Activated CD4-positive, CD25-positive, alpha-beta regulatory T cell treated with anti-CD3 and anti-CD28 coated beads, Interleukin-2, amount 50 U/mL, for 16 hours (primary cell): Measurements from ENCODE around the gene ZNF302.
"Not testable (repeated sequence)": the region's sequence is repeated elsewhere in the genome, so short reads cannot be mapped to it uniquely, and the experiment has no call there.

ENCODE experiments used
- DNase-seq: peaks from one replicate; pipeline ENCODE4 v3.0.0-alpha.2; 2020; ENCODE audit warnings: low read depth, low spot score

ZNF302 gene

DNA sequence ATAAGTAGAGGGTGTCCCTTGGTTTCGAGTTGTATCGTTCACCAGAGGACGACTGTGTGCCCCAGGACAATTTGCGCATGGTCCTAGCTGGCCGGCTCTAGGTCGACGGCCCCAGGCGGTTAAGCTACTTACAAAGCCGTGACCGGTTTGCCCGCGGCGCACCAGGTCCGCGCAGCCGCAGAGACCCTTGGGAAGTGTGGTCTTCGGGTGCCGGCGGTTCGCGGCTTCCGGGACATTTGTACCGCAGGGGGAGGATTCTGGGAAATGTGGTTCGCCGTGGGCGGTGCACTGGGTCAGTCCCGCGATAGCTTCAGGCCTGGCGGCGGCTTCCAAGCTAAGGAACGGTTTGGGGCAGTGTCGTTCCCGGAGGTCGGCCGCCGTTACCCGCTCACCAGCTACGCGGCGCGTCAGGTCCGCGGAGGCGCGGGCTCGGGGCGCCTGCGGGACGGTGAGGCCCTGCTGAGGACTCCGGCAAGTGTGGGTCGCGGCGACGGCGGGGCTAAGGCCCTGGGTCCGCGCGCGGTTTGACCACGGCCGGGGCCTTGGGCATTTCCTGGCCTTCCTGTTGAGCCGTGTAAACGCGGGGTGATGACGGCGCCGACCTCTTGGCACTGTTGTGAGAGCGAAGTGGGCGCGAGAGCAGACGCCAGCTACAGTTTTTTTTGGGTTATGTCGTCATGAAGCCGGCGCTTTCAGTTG, at the start of gene ZNF302:
Gene ZNF302, plus strand, starts transcription at position 293 of the 699 bp plus-strand sequence. CDS start 1,127 bp downstream, outside the sequence.
- peak; percentile 91 for DNase-seq

DNA sequence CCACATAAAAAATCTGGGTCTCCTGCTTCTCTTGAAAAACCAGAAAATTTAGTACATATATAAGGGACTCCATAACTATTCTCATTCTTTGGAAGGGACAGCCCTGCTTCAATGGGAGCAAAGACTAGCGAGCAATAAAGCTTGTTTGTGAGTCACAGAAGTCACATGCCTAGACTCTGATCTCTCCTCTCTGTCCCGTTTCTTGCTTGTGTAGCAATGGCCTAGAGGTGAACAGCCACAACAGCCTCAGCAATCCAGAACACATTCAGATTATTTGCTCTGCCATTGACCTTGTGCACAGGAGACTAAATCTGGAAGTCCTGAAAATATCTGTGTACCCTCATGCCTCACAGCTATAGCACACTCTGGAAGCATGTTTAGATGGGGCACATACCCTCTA, 43.7 kb upstream of the ZNF302 start:
- no peak for DNase-seq

DNA sequence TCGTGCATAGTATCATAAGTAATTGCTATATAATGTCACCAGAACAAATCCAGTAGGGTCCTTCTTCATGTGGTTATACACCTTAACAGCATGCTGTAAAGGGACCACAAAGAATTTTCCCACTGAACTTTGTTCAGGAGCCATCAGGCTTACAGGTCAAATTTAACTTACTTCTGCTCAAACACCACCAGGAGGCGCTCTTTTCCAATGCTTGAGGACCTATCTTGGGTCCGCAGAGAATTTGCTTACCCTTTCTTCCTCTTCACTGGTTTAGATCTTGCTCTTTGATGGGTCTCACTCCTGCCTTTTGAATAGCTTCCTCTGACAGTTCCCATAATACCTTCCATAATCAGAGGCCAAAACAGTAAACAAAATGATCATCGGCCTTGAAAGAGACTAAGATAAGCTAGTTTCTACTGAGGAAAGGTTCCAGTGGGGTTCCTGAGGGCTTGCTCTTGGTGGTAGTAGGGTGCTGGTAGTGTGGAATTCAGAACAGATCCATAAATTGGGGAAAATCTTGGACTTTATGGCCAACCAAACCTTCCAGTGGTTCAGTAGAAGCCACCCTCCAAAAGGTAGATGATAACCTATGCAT, 37.9 kb upstream of the ZNF302 start:
- peak; percentile 59 for DNase-seq

DNA sequence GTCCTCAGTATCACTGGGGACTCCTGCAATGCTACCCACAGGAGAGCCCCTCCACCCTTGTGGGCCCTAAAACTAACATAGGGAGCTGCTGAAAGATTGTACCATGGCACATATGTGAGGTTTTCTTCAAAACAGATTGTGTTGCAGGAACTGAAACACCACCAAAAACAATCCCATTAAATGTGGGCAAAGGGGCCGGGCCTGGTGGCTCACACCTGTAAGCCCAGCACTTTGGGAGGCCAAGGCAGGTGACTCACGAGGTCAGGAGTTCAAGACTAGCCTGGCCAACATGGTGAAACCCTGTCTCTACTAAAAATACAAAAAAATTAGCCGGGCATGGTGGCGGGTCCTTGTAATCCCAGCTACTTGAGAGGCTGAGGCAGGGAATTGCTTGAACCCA, 35.2 kb upstream of the ZNF302 start:
- DNase-seq: no peak

DNA sequence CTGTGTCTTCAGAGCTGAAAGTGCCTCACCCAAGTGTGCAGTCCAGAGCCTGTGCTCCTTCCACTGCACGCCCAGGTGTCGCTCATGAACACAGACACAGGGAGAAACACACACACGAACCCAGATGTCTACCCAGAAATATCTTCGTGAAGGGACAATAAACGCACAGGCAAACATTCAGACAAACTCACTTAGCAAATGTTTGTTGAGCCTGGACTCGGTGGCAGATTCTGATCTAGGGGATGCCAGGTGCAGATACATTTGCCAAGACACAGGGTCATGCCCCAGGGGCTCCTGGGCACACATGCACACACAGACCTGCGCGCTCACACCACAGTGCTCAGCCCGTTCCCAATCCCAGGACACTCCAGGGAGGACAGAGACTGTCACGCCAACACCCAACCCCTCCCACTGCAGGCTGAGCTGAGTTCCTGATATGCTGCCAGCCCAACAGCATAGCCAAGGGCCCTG, 32.5 kb upstream of the ZNF302 start:
- no peak for DNase-seq

DNA sequence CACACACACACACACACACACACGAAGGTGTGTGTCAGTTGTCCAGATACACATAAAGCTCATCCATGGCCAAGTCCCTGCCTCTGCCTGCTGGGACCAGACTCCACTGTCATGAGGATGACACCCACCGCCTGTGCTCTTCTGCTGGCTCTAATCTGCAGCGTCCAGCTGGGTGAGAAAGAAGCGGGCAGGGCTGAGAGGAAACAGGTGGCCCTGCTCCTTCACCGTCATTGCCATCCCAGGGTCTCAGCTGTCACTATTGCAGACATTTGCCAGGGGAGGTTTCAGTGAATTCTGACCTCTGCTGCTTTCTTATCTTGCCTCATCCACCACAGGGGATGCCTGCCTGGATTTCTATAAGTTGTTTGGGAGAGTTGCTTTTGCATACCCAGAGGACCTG, 31.9 kb upstream of the ZNF302 start:
- DNase-seq: no peak

DNA sequence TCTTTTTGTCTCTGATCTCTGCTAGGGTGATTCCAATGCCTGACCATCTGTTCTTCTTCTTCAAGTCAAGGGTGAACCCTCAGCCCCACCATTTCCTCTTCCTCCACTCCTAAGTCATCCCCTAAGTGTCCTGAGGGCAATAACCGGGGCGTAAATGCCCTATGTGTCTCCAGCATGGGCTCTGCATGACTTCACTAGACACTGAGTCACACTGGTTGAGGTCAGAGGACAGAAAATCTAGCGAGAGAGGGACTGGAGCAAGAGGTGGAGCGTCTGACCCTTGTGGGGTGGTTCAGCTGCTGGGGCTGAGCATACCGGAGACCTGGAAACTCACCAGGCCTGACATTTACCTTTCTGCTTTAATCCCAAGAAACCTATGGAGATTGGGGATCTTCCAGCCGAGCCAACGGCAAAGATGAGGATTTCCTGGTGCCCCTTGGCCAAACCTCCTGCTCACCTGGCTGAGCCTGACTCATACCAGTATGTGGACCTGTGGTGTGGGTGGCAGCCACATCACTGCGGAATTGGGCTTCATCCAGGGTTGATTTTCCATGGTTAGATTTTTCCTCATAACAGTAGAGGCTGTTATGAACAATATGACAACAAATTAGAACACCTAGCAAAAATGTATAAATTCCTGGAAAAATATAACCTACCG, 27.5 kb upstream of the ZNF302 start:
- DNase-seq: no peak

DNA sequence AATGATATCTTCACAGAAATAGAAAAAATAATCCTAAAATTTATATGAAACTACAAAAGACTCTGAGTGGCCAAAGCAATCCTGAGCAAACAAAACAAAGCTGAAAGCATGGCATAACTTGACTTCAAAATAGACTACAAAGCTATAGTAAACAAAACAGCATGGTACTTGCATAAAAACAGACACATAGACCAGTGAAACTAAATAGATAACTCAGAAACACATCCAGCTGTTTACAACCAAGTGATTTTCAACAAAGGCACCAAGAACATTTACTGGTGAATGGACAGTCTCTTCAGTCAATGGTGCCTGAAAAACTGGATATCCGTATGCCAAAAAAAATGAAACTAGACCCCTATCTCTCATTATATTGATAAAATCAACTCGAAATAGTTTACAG, 25.7 kb upstream of the ZNF302 start:
- DNase-seq: no peak

DNA sequence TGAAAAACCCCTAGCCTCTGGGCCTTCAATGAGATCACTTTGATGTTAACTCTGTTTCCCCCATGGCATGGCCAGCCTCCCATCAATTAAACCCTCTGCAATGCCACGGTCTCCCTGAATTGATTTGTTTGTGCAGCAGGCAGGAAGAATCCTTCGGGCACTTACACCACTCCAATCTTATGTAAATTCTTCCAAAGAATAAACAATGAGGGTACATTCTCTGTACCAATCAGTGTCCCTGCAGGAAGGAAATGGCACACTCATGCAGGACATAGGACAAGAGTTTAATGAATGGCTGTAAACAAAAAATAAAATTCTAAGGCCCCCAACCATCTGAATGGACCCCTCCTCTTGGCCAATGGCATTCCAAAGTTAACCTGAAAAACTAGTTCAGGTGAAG, 22.7 kb upstream of the ZNF302 start:
- no peak for DNase-seq

DNA sequence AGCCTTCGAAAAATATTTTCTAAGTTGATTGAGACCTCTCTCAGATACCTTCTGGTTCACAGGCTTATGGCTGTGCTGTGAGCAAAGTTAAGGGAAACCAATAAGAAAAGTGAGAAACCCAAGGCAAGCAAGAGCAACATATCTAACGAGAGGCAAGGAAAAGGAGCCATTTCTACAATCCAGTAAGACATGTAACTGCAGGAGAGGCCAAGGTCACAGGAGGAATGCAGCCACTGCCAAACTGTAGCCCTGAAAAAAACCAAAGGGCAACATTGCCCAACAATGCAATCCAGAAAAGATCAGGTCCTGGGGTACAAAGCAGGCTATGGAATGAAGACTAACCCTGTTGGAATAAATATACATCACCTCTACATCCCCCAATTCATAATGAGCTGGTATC, 21.8 kb upstream of the ZNF302 start:
- DNase-seq: no peak

DNA sequence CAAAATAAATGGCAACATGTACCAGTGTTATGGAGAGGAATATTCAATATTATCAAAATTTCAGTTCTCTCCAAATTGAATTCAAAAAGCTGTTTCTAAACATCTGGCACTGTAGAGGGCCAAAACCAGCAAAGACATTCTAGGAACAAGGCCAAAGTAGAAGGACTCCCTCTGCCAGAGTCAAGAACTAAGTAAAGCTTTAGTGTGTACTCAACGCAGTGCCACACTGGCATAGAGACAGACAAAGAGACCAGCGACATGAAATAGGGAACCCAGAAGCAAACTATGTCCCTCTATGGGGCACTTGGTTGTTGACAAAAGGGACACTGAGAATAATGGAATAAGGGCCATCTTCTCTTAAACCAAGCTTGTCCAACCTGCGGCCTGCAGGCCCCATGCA, 16.1 kb upstream of the ZNF302 start:
- DNase-seq: no peak

DNA sequence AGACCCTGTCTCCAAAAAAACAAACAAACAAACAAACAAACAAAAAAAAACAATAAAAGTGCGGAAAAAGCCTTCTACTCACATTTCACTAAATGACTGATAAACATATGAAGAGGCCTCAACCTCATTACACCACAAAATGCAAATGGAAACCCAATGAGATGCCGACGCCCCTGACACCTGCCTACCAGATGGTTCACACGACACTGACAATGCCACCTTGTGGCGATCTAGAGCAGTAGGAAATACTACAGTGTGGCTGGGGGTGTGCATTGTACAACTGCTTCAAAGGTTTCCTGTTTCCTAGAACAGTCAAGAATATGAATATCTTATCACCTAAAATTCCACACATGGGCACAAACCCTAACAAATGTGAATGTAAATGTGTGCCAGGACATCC, 14.6 kb upstream of the ZNF302 start:
- DNase-seq: no peak

DNA sequence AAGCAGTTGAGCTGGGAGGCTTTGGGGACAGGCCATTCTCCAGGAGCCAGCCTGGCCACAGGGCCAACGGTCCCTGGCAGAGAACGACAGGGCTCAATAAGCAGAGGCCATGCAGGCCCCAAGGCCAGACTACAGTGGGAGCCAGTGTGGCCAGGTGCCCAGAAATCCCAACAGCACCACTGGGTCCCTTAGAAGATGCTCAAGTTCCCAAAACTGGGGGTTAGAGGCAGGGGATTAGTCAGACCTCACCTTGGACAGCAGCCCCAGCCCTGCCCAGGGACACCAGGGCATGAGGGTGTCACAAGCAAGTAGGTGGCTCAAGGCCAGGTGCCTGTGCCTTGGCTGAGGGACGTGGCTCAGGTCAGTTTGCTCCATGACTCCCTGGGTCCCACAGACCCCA, 13.3 kb upstream of the ZNF302 start:
- DNase-seq: no peak

DNA sequence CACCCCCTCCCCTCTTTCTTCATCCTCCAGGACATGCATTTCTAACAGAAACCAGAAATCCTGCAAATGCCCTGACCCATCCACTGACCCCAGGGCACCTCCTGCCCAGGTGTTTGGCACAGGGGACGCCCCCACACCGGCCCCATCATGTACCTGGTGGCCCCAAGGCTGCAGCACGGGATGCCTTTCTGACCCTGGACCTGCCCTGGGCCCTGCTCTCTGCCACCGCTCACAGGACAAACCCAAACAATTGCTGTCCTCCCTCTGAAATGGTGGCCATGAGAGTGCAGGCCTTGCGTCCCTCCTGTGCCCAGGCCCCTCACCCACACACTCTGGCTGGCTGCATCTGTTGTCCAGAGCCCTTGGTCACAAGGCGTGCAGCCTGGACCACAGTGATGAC, 12.6 kb upstream of the ZNF302 start:
- no peak for DNase-seq

DNA sequence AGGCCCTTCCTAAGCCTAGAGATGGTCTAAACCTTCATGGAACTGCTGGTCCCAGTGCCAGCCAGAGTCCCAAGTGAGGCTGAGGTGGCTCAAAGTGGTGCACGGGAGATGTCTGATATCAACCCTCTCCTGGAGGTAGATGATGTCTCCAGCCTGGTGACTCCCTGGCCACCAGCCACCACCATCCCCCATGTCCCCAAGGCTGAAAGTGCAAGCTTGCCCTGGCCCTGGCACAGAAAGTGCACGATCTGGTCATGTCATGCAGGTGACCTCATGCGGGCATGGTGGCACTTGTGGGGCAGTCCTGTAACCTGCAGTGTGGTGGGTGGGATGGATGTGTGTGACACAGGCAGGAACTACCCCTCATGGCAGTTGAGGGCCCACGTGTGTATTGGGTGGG, 12.2 kb upstream of the ZNF302 start:
- DNase-seq: not testable (repeated sequence)

DNA sequence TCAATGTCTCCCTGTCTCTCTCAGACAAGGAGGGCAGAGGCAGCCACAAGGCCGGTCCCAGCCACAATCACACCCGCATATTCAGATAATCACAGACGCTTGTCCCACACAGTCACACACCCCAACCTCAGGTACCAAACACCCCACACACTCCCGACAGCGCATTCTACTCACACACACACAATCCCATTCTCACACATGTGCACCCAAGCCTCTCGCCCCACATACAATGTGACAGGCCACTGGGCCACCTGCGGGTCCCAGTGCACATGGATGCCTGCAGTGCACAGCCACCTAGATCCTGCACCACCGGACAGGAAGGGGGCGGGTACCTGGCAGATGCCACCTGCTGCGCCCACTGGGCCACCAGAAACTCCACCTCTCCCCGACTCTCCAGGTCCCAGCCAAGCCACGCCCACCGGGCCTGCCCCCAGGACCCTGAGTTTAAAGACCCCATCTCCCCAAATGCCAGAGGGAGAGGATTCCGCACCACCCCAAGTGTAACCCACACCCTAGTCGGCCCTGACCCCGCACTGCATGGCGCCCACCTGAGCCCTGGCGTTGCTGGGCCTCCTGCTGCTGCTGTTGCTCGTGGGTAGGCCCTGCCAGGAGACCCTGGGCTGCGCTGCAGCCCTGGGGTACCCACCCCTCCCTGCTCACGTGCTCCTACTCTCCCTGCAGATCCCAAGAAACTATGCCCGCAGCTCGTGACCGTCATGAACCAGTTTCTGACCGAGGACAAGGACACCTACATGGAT, 11.1 kb upstream of the ZNF302 start:
- no peak for DNase-seq

DNA sequence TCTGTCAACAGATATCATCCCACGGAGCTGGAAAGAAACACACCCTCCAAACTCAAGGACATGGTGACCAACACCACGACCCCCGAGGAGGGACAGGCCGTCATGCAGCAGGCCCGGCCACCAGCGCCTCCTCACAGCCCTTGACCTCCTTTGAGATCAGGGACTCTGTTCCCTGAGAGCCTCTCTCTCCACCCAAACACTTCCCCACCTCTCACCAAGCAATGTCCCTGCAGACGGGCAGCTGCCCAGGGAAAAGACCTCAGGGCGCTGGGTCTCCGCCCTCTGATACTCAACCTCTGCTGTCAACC, 10.6 kb upstream of the ZNF302 start:
- DNase-seq: no peak

DNA sequence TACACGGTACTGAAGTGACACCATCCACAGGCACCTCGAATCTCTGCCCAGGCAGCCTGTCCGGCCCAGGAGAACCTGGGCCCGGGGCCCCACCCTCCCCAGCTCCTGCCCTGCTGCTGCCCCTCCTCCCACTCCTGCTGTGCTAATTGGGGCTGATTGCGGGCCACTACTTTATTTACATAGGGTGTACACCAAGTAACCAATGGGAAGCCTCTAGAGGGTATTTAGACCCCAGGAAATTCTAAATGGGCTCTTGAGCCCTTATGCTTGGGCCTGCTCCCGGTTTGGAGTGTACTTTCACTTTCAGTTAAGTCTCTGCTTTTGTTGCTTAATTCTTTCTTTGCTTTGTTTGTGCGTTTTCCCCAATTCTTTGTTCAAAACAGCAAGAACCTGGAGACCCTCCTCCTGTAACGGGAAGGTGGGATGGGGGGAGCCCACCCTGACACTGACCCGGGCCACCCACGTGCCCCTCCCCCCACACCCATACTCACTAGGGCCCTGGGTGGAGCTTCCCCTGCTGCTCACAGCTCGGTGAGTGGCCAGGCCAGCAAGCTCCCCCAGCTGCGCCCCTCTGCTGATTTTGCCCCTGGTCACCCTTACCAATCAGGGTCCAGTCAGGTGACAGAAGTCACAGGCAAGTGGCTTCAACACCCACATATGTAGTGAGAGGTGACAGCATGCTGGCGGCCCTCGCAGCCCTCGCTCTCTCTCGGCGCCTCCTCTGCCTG, 10.0 kb upstream of the ZNF302 start:
- no peak for DNase-seq

DNA sequence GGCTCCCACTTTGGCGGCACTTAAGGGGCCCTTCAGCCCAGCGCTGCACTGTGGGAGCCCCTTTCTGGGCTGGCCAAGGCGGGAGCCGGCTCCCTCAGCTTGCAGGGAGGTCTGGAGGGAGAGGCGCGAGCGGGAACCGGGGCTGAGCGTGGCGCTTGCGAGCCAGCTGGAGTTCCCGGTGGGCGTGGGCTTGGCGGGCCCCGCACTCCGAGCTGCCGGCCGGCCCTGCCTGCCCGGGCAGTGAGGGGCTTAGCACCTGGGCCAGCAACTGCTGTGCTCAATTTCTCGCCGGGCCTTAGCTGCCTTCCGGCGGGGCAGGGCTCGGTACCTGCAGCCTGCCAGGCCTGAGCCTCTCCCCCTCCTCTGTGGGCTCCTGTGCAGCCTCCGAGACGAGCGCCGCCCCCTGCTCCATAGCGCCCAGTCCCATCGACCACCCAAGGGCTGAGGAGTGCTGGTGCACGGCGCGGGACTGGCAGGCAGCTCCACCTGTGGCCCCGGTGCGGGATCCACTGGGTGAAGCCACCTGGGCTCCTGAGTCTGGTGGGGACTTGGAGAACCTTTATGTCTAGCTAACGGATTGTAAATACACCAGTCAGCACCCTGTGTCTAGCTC, 9.3 kb upstream of the ZNF302 start:
- not testable (repeated sequence) for DNase-seq

DNA sequence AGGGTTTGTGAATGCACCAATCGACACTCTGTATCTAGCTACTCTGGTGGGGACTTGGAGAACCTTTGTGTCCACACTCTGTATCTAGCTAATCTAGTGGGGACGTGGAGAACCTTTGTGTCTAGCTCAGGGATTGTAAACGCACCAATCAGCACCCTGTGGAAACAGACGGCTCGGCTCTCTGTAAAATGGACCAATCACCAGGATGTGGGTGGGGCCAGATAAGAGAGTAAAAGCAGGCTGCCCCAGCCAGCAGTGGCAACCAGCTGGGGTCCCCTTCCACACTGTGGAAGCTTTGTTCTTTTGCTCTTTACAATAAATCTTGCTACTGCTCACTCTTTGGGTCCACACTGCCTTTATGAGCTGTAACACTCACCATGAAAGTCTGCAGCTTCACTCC, 8.8 kb upstream of the ZNF302 start:
- not testable (repeated sequence) for DNase-seq

DNA sequence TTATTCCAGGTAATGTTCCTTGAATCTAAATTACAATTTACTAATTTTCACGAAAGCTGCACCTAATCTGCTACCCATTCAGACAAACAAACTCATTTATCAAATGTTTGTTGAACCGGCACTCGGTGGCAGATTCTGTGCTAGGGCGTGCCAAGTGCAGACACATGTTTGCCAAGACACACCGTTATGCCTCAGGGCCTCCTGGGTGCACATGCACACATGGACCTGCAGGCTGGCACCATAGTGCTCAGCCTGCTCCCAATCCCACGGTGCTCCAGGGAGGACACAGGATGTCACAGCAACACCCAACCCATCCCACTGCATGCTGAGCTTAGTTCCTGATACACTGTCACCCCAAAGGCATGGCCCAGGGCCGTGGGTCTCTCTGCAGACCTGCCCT, 8.2 kb upstream of the ZNF302 start:
- no peak for DNase-seq
